Activated CD4-positive, alpha-beta memory T cell treated with anti-CD3 and anti-CD28 coated beads for 36 hours (primary cell): ENCODE results near the gene PATL2. TPM values are rescaled to one million over a fixed set of nuclear protein-coding genes. Genes with fewer than 3 reads are reported as not detected.
"Not testable (repeated sequence)": the region's sequence is repeated elsewhere in the genome, so short reads cannot be mapped to it uniquely, and the experiment has no call there.

Source experiments
- CTCF ChIA-PET: fragments of 350-600 bp; sonication (Branson Sonifier 250); formaldehyde crosslinking; loops from one replicate; lab custom pipeline; 2021; ENCODE audit warnings: antibody characterized with exemption, inconsistent platforms; lab: Charles Lee
- POLR2A ChIA-PET: fragments of 350-600 bp; sonication (Branson Sonifier 250); formaldehyde crosslinking; loops from one replicate; lab custom pipeline; 2021; ENCODE audit warnings: antibody characterized with exemption; lab: Charles Lee
- DNase-seq: peaks from one replicate; pipeline ENCODE4 v3.0.0-alpha.2; 2020
- H3K27ac Mint-ChIP-seq: one replicate; pipeline ENCODE4 v1.8.0; 2021; ENCODE audit warnings: mixed read lengths
- H3K27me3 Mint-ChIP-seq: one replicate; pipeline ENCODE4 v1.8.0; 2021; ENCODE audit warnings: mixed read lengths
- H3K36me3 Mint-ChIP-seq: one replicate; pipeline ENCODE4 v1.8.0; 2021; ENCODE audit warnings: mixed read lengths
- H3K4me1 Mint-ChIP-seq: one replicate; pipeline ENCODE4 v1.8.0; 2021; ENCODE audit warnings: low read depth, mixed read lengths
- H3K4me3 Mint-ChIP-seq: one replicate; pipeline ENCODE4 v1.8.0; 2021; ENCODE audit warnings: mild to moderate bottlenecking, mixed read lengths
- H3K9me3 Mint-ChIP-seq: one replicate; pipeline ENCODE4 v1.8.0; 2021; ENCODE audit warnings: mixed read lengths
- intact Hi-C: fragments of 100-400 bp; cut with micrococcal nuclease; formaldehyde crosslinking; loops from one replicate; pipeline ENCODE4 v1.15.1; 2023
- total RNA-seq, 2 experiments: library from RNA; stranded (reverse); gene quantifications; one replicate each; pipeline ENCODE4 v1.2.3, GENCODE V29; 2021

PATL2 gene
- total RNA-seq, 2 experiments from 2014 or later = 16.5 to 17.2 TPM

DNA sequence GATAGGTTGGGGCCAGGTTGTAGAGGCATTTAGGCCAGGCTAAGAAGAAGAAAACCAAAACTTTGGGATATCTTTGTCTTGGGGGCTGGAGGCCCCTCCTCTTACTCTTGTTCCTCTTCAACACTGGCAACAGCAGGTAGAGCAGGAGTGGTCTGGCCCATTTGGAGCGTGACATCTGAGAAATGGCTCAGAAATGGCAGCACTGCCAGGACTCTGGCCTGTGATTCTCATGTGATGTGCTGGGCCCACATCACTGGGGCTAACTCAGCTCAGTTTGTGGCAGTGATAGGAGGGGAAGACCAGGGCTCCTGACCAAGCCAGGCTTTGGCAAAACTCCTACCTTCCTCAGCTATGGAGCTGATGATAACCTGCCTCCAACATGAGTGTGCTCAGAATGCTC is 18.5 kb downstream of the PATL2 start:
- H3K36me3 Mint-ChIP-seq = peaks cover 6% of the 10 kb centered on the region
- intact Hi-C loops = no loop called here
- no peak overlapping the region for H3K4me3 Mint-ChIP-seq
- H3K9me3 Mint-ChIP-seq = peaks cover 16% of the 10 kb centered on the region
- H3K4me1 Mint-ChIP-seq = peaks cover 28% of the 10 kb centered on the region
- no peak for DNase-seq
- ChIA-PET POLR2A (interaction anchor here (1.0 to 1.9 kb wide), 3 partner anchors 18 to 43 kb away, joined by 3 to 7 read pairs (median 4); partner anchors contain the start of genes B2M, PATL2, SPG11 and TRIM69), CTCF (interaction anchor here (1.6 to 1.8 kb wide), 2 partner anchors 17 to 28 kb away, joined by 5 read pairs; no protein-coding TSS in a partner anchor)
- no peaks in the 10 kb centered on the region for H3K27me3 Mint-ChIP-seq
- H3K27ac Mint-ChIP-seq = no peak overlapping the region

DNA sequence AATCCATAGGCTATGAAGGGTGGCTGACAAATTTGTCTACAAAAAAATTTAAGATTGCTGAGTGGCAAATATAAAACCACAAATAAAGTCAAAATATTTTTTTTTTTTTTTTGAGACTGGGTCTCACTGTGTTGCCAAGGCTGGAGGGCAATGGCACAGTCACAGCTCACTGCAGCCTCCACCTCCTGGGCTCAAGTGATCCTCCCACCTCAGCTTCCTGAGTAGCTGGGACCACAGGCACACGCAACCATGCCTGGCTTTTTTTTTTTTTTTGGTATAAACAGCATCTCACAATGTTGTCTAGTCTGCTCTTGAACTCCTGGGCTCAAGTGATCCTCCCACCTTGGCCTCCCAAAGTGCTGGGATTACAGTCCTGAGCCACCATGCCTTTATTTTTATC is 20.9 kb downstream of the PATL2 start:
- peaks cover 32% of the 10 kb centered on the region for H3K9me3 Mint-ChIP-seq
- CTCF ChIA-PET = interaction anchor here (0.6 to 1.2 kb wide), 2 partner anchors 47 to 109 kb away, joined by 3 to 4 read pairs; no protein-coding TSS in a partner anchor

DNA sequence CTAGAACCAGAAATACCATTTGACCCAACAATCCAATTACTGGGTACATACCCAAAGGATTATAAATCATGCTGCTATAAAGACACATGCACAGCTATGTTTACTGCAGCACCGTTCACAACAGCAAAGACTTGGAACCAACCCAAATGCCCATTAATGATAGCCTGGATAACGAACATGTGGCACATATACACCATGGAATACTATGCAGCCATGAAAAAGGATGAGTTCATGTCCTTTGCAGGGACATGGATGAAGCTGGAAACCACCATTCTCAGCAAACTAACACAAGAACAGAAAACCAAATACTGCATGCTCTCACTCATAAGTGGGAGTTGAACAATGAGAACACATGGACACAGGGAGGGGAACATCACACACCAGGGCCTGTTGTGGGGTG is 21.8 kb downstream of the PATL2 start:
- intact Hi-C loops, DNase-seq, H3K27me3 Mint-ChIP-seq, H3K4me3 Mint-ChIP-seq, POLR2A ChIA-PET: not testable (repeated sequence)
- Mint-ChIP-seq H3K36me3 (peaks cover 21% of the 10 kb centered on the region), H3K27ac (peak overlapping the region; percentile 5), H3K9me3 (peaks cover 38% of the 10 kb centered on the region), H3K4me1 (peaks cover 24% of the 10 kb centered on the region)
- CTCF ChIA-PET = interaction anchor here (1.9 kb wide), 1 partner anchor 26 kb away, joined by 4 read pairs; the partner anchor contains the start of gene SPG11

More for the DNA sequence above, 20.9 kb downstream of the PATL2 start:
- intact Hi-C loops, H3K27me3 Mint-ChIP-seq, H3K4me3 Mint-ChIP-seq, H3K27ac Mint-ChIP-seq: not testable (repeated sequence)
- Mint-ChIP-seq H3K4me1 (peaks cover 25% of the 10 kb centered on the region), H3K36me3 (peaks cover 18% of the 10 kb centered on the region)
- POLR2A ChIA-PET = interaction anchor here (0.9 kb wide), 1 partner anchor 41 kb away, joined by 3 read pairs; no protein-coding TSS in a partner anchor
- DNase-seq = peak; percentile 38

DNA sequence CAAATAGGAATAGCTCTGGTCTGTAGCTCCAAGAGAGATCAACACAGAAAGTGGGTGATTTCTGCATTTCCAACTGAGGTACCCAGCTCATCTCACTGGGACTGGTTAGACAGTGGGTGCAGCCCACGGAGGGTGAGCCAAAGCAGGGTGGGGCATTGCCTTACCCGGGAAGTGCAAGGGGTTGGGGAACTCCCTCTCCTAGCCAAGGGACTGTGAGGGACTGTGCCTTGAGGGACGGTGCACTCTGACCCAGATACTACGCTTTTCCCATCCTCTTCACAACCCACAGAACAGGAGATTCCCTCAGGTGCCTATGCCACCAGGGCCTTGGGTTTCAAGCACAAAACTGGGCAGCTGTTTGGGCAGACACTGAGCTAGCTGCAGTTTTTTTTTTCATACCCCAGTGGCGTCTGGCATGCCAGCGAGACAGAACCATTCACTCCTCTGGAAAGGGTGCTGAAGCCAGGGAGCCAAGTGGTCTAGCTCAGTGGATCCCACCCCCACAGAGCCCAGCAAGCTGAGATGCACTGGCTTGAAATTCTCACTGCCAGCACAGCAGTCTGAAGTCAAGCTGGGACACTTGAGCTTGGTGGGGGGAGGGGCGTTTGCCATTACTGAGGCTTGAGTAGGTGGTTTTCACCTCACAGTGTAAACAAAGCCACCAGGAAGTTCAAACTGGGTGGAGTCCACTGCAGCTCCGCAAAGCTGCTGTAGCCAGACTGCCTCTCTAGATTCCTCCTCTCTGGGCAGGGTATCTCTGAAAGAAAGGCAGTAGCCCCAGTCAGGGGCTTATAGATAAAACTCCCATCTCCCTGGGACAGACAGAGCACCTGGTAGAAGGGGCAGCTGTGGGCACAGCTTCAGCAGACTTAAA is 28.1 kb downstream of the PATL2 start:
- CTCF ChIA-PET = interaction anchor here (0.6 to 3.9 kb wide), 8 partner anchors 11 to 53 kb away, joined by 3 to 32 read pairs (median 4); partner anchors contain the start of genes B2M, PATL2, SPG11 and TRIM69
- DNase-seq = peak; percentile 91
- Mint-ChIP-seq H3K4me1 (peaks cover 67% of the 10 kb centered on the region), H3K27ac (peak overlapping the region; percentile 94), H3K36me3 (peaks cover 20% of the 10 kb centered on the region), H3K4me3 (peak overlapping the region; percentile 68), H3K9me3 (peaks cover 29% of the 10 kb centered on the region)
- not testable (repeated sequence) for H3K27me3 Mint-ChIP-seq
- intact Hi-C loops = loop anchor here (1.0 to 5.0 kb wide), 3 partner anchors 27 to 256 kb away; partner anchors contain the start of gene CTDSPL2
- POLR2A ChIA-PET = interaction anchor here (0.7 to 5.3 kb wide), 6 partner anchors 16 to 45 kb away, joined by 3 to 59 read pairs (median 6); partner anchors contain the start of genes B2M, PATL2 and SPG11

DNA sequence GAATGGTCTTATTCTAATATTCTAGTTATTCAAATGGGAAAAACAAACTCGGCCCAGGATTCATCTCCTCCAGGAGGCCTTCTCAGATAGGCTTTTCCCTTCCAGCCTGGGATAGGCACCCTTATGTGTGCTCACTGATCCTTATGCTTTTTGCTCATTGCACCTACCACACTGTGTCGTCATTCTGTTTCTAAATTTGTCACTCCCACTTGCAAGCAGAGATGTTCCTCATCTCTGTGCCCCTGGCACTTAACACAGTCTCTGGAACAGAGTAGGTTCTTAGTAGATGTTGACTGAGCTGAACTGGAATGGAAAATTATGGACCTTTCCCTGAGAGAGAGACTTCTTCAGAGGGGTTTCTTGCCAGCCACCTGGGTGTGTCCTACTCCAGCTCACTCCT is 28.9 kb downstream of the PATL2 start:
- Mint-ChIP-seq H3K9me3 (peaks cover 22% of the 10 kb centered on the region), H3K4me3 (peak overlapping the region; percentile 68), H3K27me3 (no peaks in the 10 kb centered on the region), H3K36me3 (peaks cover 14% of the 10 kb centered on the region), H3K27ac (peak overlapping the region; percentile 94), H3K4me1 (peaks cover 73% of the 10 kb centered on the region)
- DNase-seq = peak; percentile 32
- intact Hi-C loops = loop anchor here (5.0 kb wide), 1 partner anchor 255 kb away; the partner anchor contains the start of gene CTDSPL2
- ChIA-PET POLR2A (interaction anchor here (1.7 to 5.3 kb wide), 3 partner anchors 17 to 30 kb away, joined by 8 to 59 read pairs (median 21); partner anchors contain the start of genes B2M, PATL2 and SPG11), CTCF (interaction anchor here (1.1 to 3.9 kb wide), 7 partner anchors 10 to 54 kb away, joined by 3 to 32 read pairs (median 6); partner anchors contain the start of genes B2M, PATL2, SPG11 and TRIM69)

DNA sequence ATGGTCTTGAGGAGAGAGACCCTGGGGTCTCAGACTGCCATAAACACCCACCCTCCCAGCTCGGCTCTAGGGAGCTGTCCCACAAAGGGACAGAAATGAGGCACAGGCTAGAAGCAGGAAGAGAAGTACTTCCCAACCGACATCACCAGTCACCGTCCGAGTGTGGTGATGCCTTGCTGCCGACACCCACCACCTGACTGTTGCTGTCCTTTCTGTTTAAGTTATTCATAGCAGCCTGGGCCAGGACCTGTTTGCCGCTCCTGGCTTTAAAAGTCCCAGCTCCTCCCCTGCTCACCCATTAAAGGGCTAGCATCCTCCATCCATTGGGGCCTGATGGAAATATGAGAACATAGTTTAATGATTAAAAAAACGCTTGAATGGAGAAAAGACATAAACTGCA is 34.4 kb downstream of the PATL2 start:
- Mint-ChIP-seq H3K4me3 (peak overlapping the region; percentile 74), H3K36me3 (peaks cover 4% of the 10 kb centered on the region), H3K27ac (peak overlapping the region; percentile 95), H3K9me3 (no peaks in the 10 kb centered on the region), H3K4me1 (peaks cover 83% of the 10 kb centered on the region), H3K27me3 (no peaks in the 10 kb centered on the region)
- peak; percentile 77 for DNase-seq
- CTCF ChIA-PET = interaction anchor here (0.6 to 3.1 kb wide), 7 partner anchors 11 to 84 kb away, joined by 3 to 42 read pairs (median 5); partner anchors contain the start of genes B2M, PATL2 and SPG11
- POLR2A ChIA-PET = interaction anchor here (1.2 to 3.7 kb wide), 8 partner anchors 12 to 59 kb away, joined by 4 to 67 read pairs (median 7); partner anchors contain the start of genes B2M, PATL2, SPG11 and TRIM69
- intact Hi-C loops = loop anchor here (1.0 to 2.0 kb wide), 4 partner anchors 10 to 52 kb away; partner anchors contain the start of genes B2M, PATL2 and SPG11

DNA sequence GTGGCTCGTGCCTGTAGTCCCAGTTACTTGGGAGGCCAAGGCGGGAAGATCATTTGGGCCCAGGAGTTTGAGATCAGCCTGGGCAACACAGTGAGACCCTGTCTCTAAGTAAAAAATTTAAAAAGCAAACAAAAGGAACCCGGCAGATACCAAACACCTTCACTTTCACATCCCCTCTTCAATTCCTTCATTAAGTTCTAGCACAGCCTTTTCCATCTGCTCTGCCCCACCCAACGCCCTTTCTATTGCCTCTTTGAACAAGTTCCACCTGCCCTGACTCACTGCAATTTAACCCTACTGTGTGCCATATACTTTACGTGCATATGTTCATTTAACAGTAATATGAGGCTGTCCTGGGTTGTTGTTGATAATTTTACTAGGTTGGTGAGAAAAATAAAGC is 35.2 kb downstream of the PATL2 start:
- ChIA-PET POLR2A (interaction anchor here (1.2 to 3.7 kb wide), 2 partner anchors 25 to 36 kb away, joined by 3 to 67 read pairs; partner anchors contain the start of genes B2M and PATL2), CTCF (interaction anchor here (1.4 to 2.4 kb wide), 3 partner anchors 12 to 63 kb away, joined by 7 to 11 read pairs (median 8); partner anchors contain the start of genes B2M, PATL2 and SPG11)
- H3K4me3 Mint-ChIP-seq = peak overlapping the region; percentile 74
- H3K27me3 Mint-ChIP-seq = no peaks in the 10 kb centered on the region
- H3K9me3 Mint-ChIP-seq = no peaks in the 10 kb centered on the region
- peaks cover 84% of the 10 kb centered on the region for H3K4me1 Mint-ChIP-seq
- intact Hi-C loops = loop anchor here (2.0 kb wide), 1 partner anchor 13 kb away; the partner anchor contains the start of gene SPG11
- peak overlapping the region; percentile 95 for H3K27ac Mint-ChIP-seq
- DNase-seq = no peak
- peaks cover 4% of the 10 kb centered on the region for H3K36me3 Mint-ChIP-seq

DNA sequence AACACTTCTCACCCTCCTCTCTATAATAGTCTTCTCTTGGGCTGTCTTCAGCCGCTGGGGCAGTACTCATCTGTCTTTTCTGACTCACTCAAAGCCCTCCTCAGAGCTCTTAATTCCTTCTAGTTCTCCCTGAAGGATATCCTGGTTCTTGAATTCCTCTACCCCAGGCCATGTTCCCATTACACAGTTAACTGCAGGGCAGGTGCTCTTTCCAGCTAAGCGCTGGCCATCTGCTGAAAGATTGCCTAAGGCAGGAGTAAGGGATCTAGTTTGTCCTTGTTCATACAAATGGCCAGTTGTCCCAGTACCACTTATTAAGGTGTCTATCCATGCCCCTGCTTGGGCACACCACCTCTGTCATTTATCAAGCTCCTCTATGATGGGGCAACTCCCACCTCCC is 37.5 kb downstream of the PATL2 start:
- DNase-seq = no peak
- H3K27me3 Mint-ChIP-seq = no peaks in the 10 kb centered on the region
- ChIA-PET CTCF (interaction anchor here (1.2 to 2.0 kb wide), 2 partner anchors 10 to 37 kb away, joined by 6 to 7 read pairs; partner anchors contain the start of genes B2M, PATL2 and SPG11), POLR2A (interaction anchor here (0.9 to 2.6 kb wide), 4 partner anchors 9 to 53 kb away, joined by 3 to 13 read pairs (median 9); partner anchors contain the start of genes B2M, PATL2 and SPG11)
- H3K4me3 Mint-ChIP-seq = no peak overlapping the region
- intact Hi-C loops = no loop called here
- H3K9me3 Mint-ChIP-seq = no peaks in the 10 kb centered on the region
- peaks cover 88% of the 10 kb centered on the region for H3K4me1 Mint-ChIP-seq
- no peak overlapping the region for H3K27ac Mint-ChIP-seq
- peaks cover 4% of the 10 kb centered on the region for H3K36me3 Mint-ChIP-seq

DNA sequence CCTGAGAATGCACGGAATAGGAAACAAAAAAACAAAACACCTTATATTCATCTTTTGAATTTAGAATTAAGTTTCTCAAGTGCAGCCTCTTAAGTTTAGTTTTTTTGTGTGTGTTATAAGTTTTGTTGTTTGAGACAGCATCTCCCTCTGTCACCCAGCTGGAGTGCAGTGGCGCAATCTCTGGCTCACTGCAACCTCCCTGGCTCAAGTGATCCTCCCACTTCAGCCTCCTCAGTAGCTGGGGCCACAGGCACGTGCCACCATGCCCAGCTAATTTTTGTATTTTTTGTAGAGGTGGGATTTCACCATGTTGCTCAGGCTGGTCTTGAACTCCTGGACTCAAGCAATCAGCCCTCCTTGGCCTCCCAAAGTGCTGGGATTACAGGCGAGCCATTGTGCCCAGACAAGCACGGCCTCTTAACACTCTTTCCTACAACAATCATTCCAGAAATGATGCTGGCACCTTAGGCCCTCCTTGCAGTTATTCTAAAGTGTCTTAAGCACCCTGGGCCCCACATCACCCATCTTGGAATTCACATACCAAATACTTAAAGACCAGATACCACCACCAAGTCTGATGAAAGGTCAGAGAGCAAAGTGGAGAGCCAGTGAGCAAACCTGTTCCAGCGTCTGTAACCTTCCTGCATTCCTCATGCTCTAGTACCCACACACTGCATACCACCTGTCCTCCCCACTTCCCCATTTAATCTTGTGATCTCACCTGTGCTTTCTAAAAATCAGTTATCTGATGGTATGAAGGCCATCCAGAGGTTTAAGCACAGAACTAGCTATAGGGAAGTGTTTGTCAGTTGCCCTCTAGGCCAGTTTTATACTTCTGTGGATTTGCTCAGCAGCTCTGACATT is 40.8 kb downstream of the PATL2 start:
- H3K9me3 Mint-ChIP-seq = no peaks in the 10 kb centered on the region
- POLR2A ChIA-PET = interaction anchor here (0.5 to 1.3 kb wide), 6 partner anchors 40 to 702 kb away, joined by 3 to 5 read pairs (median 3); partner anchors contain the start of genes B2M and TRIM69
- no peaks in the 10 kb centered on the region for H3K27me3 Mint-ChIP-seq
- no peak overlapping the region for H3K4me3 Mint-ChIP-seq
- CTCF ChIA-PET = interaction anchor here (1.6 kb wide), 1 partner anchor 68 kb away, joined by 4 read pairs; no protein-coding TSS in a partner anchor
- H3K36me3 Mint-ChIP-seq = no peaks in the 10 kb centered on the region
- no peak for DNase-seq
- peaks cover 84% of the 10 kb centered on the region for H3K4me1 Mint-ChIP-seq
- peak overlapping the region; percentile 50 for H3K27ac Mint-ChIP-seq
- intact Hi-C loops = no loop called here

DNA sequence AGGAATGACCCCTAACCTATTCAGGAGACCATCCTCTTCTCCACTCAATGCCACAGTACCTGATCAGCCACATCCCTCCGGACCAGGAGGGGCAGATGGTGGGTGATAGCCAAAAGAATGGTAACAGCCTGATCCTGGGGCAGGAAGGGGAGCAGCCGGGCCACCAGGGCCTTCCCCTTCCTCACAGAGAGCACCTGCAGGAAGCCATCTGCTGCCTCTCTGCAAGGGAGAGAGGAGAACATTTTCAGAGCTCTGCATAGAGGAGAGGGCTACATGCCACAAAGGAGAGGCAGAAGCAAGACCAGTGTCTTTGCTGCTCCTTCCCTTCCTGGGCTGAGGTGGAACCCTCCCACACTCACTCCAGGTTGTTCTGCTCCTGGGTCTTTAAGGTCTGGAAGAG is 42.2 kb downstream of the PATL2 start:
- H3K27me3 Mint-ChIP-seq = no peaks in the 10 kb centered on the region
- peaks cover 86% of the 10 kb centered on the region for H3K4me1 Mint-ChIP-seq
- POLR2A ChIA-PET = interaction anchor here (0.8 to 1.3 kb wide), 5 partner anchors 42 to 67 kb away, joined by 3 to 6 read pairs (median 4); partner anchors contain the start of genes B2M and TRIM69
- no peak for DNase-seq
- H3K36me3 Mint-ChIP-seq = no peaks in the 10 kb centered on the region
- intact Hi-C loops = no loop called here
- no peak overlapping the region for H3K4me3 Mint-ChIP-seq
- no peaks in the 10 kb centered on the region for H3K9me3 Mint-ChIP-seq
- CTCF ChIA-PET = interaction anchor here (1.6 kb wide), 1 partner anchor 70 kb away, joined by 4 read pairs; no protein-coding TSS in a partner anchor
- H3K27ac Mint-ChIP-seq = peak overlapping the region; percentile 97
